Gastrocnemius medialis (tissue), 4 donors: ENCODE data around the gene ZNF784.

ENCODE experiments used
- POLR2A ChIP-seq, 2 donors: fragments of 450-650 bp; IDR thresholded peaks; one replicate each; pipeline ENCODE4 v1.6.1; 2017; ENCODE audit warnings: antibody characterized with exemption in 2 of 2, mild to moderate bottlenecking in 2 of 2, moderate library complexity in 2 of 2
- TF ChIP-seq, protein P1 (sequence below), 5 experiments: fragments of 450-650 bp in 3 of 5; fragments of 200-600 bp in 2 of 5; sonication (generic) in 2 of 5; IDR thresholded peaks in 4 of 5; conservative IDR thresholded peaks in 1 of 5; 1 replicate in 4 of 5; 2 replicates in 1 of 5; pipeline ENCODE4 v1.5.1; 2016 to 2019; ENCODE audit warnings: antibody characterized with exemption in 5 of 5, mild to moderate bottlenecking in 3 of 5, moderate library complexity in 3 of 5

DNA sequence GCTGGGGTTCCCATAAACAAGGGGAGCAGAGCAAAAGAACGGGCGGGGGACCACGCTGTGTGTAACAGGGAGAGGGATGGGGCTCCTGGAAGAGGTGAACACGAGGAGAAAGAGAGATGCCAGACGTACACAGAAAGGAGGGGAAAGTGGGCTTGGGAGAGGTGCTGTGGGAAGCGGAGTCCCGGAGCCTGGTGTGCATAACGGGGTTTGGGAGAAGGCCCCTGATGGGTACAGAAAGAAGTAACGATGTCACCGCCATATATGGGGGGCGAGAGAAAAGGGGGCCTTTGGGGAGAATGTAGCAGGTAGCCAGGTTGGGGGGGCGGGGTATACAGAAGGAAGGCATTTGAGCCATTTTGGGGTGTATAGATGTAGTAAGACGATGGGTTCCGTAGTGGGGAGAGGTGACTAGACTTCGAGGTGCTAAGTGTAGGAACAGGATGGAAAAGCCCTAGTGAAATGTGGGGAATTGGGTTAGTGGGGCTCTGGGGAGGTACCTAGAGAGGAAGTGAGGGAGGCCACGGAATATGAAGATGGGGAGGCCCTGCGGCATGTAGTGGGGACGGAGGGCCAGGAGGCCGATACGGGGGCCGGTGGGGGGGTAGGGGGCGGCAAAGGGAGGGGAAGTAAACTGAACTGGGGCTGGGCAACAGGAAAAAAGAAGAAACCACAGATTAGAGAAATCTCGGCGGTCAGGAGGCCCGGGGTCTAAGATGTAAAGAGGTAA is 17.2 kb upstream of the ZNF784 start:
- TF ChIP-seq, protein P1, sequence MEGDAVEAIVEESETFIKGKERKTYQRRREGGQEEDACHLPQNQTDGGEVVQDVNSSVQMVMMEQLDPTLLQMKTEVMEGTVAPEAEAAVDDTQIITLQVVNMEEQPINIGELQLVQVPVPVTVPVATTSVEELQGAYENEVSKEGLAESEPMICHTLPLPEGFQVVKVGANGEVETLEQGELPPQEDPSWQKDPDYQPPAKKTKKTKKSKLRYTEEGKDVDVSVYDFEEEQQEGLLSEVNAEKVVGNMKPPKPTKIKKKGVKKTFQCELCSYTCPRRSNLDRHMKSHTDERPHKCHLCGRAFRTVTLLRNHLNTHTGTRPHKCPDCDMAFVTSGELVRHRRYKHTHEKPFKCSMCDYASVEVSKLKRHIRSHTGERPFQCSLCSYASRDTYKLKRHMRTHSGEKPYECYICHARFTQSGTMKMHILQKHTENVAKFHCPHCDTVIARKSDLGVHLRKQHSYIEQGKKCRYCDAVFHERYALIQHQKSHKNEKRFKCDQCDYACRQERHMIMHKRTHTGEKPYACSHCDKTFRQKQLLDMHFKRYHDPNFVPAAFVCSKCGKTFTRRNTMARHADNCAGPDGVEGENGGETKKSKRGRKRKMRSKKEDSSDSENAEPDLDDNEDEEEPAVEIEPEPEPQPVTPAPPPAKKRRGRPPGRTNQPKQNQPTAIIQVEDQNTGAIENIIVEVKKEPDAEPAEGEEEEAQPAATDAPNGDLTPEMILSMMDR (IDR thresholded peaks at IDR 0.05 in 4 of 5, conservative IDR thresholded peaks at IDR 0.05 in 1 of 5) = no peak
- no peak for TF ChIP-seq POLR2A (IDR thresholded peaks at IDR 0.05)
